SK-N-SH treated with all-trans-retinoic acid at 6 μM for 48 hours (cell line): Measurements from ENCODE around the gene YEATS4.

Source experiments
- ATAC-seq: fragments of 200-7000 bp; cut with Tn5 transposase; 3 replicates; pipeline ENCODE4 v1.9.1; 2020; ENCODE audit warnings: mild to moderate bottlenecking, moderate library complexity
- ARNTL ChIP-seq: fragments of 450-650 bp; formaldehyde crosslinking; IDR thresholded peaks from 2 replicates; pipeline ENCODE4 v1.5.0; 2020; ENCODE audit warnings: low read depth, mild to moderate bottlenecking, moderate library complexity, borderline replicate concordance
- BACH2 ChIP-seq: fragments of 250-450 bp; sonication (Bioruptor Pico); IDR thresholded peaks from 2 replicates; pipeline ENCODE4 v1.9.0; 2021; ENCODE audit warnings: mild to moderate bottlenecking, borderline replicate concordance
- CSDC2 ChIP-seq: fragments of 250-450 bp; sonication (Bioruptor Pico); IDR thresholded peaks from 2 replicates; pipeline ENCODE4 v1.5.0; 2020; ENCODE audit warnings: mild to moderate bottlenecking, moderate library complexity
- ESRRG ChIP-seq: fragments of 250-450 bp; sonication (Bioruptor Pico); IDR thresholded peaks from 2 replicates; pipeline ENCODE4 v1.6.1; 2021; ENCODE audit warnings: mild to moderate bottlenecking
- GLIS3 ChIP-seq: fragments of 250-450 bp; sonication (Bioruptor Pico); IDR thresholded peaks from 2 replicates; pipeline ENCODE4 v1.5.0; 2020; ENCODE audit warnings: mild to moderate bottlenecking, moderate library complexity
- ISL1 ChIP-seq: fragments of 250-450 bp; sonication (Bioruptor Pico); IDR thresholded peaks from 2 replicates; pipeline ENCODE4 v2.1.2; 2022; ENCODE audit warnings: mild to moderate bottlenecking, moderate library complexity
- PATZ1 ChIP-seq: fragments of 250-450 bp; sonication (Bioruptor Pico); IDR thresholded peaks from 2 replicates; pipeline ENCODE4 v1.8.0; 2020; ENCODE audit warnings: mild to moderate bottlenecking, moderate library complexity, borderline replicate concordance
- PPARA ChIP-seq: fragments of 250-450 bp; sonication (Bioruptor Pico); IDR thresholded peaks from 2 replicates; pipeline ENCODE4 v1.5.0; 2020; ENCODE audit warnings: mild to moderate bottlenecking, borderline replicate concordance
- RARB ChIP-seq: fragments of 250-450 bp; sonication (Bioruptor Pico); IDR thresholded peaks from 2 replicates; pipeline ENCODE4 v1.8.0; 2021; ENCODE audit warnings: mild to moderate bottlenecking, moderate library complexity
- SNAI2 ChIP-seq: fragments of 250-450 bp; sonication (Bioruptor Pico); IDR thresholded peaks from 2 replicates; pipeline ENCODE4 v1.5.0; 2020; ENCODE audit warnings: mild to moderate bottlenecking, moderate library complexity
- TCF4 ChIP-seq: fragments of 250-450 bp; sonication (Bioruptor Pico); IDR thresholded peaks from 2 replicates; pipeline ENCODE4 v1.8.0; 2021; ENCODE audit warnings: mild to moderate bottlenecking, moderate library complexity, borderline replicate concordance
- TOX ChIP-seq: fragments of 250-450 bp; sonication (Bioruptor Pico); IDR thresholded peaks from 2 replicates; pipeline ENCODE4 v1.8.0; 2021; ENCODE audit warnings: mild to moderate bottlenecking, moderate library complexity, borderline replicate concordance
- TSHZ2 ChIP-seq: fragments of 250-450 bp; sonication (Bioruptor Pico); IDR thresholded peaks from 2 replicates; pipeline ENCODE4 v1.5.0; 2020; ENCODE audit warnings: mild to moderate bottlenecking, moderate library complexity
- ZC3H10 ChIP-seq: fragments of 250-450 bp; sonication (Bioruptor Pico); IDR thresholded peaks from 2 replicates; pipeline ENCODE4 v1.5.1; 2021; ENCODE audit warnings: mild to moderate bottlenecking, moderate library complexity
- ZFP3 ChIP-seq: fragments of 250-450 bp; sonication (Bioruptor Pico); IDR thresholded peaks from 2 replicates; pipeline ENCODE4 v1.5.0; 2020; ENCODE audit warnings: mild to moderate bottlenecking, moderate library complexity
- ZFP30 ChIP-seq: fragments of 450-650 bp; formaldehyde crosslinking; IDR thresholded peaks from 2 replicates; pipeline ENCODE4 v1.5.0; 2022; ENCODE audit warnings: mild to moderate bottlenecking, moderate library complexity
- ZNF565 ChIP-seq: fragments of 450-650 bp; formaldehyde crosslinking; conservative IDR thresholded peaks from 2 replicates; pipeline ENCODE4 v1.5.0; 2020; ENCODE audit warnings: low read depth, mild to moderate bottlenecking, moderate library complexity
- ZNF8 ChIP-seq: fragments of 450-650 bp; formaldehyde crosslinking; IDR thresholded peaks from 2 replicates; pipeline ENCODE4 v1.5.0; 2020; ENCODE audit warnings: mild to moderate bottlenecking, moderate library complexity
- TF ChIP-seq, protein P1 (sequence below): fragments of 250-450 bp; sonication (Bioruptor Pico); IDR thresholded peaks from 2 replicates; pipeline ENCODE4 v1.5.1; 2020; ENCODE audit warnings: low read depth, mild to moderate bottlenecking, moderate library complexity
- TF ChIP-seq, protein P2 (sequence below): fragments of 250-450 bp; sonication (Bioruptor Pico); IDR thresholded peaks from 2 replicates; pipeline ENCODE4 v1.8.0; 2021; ENCODE audit warnings: low read depth, mild to moderate bottlenecking, moderate library complexity, borderline replicate concordance
- TF ChIP-seq, protein P3 (sequence below): fragments of 250-450 bp; sonication (Bioruptor Pico); IDR thresholded peaks from 2 replicates; pipeline ENCODE4 v1.5.1; 2021; ENCODE audit warnings: mild to moderate bottlenecking, moderate library complexity

Gene YEATS4

GRCh38 chr12:69425417-69425816, 65.9 kb downstream of the YEATS4 start:
- no peak for TF ChIP-seq SNAI2 (CRISPR knock-in tag)
- TF ChIP-seq TOX, result no peak
- no peak for TF ChIP-seq ZFP3 (CRISPR knock-in tag)
- TF ChIP-seq, protein P1, sequence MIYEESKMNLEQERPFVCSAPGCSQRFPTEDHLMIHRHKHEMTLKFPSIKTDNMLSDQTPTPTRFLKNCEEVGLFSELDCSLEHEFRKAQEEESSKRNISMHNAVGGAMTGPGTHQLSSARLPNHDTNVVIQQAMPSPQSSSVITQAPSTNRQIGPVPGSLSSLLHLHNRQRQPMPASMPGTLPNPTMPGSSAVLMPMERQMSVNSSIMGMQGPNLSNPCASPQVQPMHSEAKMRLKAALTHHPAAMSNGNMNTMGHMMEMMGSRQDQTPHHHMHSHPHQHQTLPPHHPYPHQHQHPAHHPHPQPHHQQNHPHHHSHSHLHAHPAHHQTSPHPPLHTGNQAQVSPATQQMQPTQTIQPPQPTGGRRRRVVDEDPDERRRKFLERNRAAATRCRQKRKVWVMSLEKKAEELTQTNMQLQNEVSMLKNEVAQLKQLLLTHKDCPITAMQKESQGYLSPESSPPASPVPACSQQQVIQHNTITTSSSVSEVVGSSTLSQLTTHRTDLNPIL (CRISPR knock-in tag), result no peak
- TF ChIP-seq, protein P2, sequence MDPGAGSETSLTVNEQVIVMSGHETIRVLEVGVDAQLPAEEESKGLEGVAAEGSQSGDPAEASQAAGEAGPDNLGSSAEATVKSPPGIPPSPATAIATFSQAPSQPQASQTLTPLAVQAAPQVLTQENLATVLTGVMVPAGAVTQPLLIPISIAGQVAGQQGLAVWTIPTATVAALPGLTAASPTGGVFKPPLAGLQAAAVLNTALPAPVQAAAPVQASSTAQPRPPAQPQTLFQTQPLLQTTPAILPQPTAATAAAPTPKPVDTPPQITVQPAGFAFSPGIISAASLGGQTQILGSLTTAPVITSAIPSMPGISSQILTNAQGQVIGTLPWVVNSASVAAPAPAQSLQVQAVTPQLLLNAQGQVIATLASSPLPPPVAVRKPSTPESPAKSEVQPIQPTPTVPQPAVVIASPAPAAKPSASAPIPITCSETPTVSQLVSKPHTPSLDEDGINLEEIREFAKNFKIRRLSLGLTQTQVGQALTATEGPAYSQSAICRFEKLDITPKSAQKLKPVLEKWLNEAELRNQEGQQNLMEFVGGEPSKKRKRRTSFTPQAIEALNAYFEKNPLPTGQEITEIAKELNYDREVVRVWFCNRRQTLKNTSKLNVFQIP (CRISPR knock-in tag), result no peak
- TF ChIP-seq ZFP30 (CRISPR knock-in tag), result no peak
- TF ChIP-seq RARB (CRISPR knock-in tag), result no peak
- TF ChIP-seq ZNF565 (CRISPR knock-in tag), result no peak
- TF ChIP-seq, protein P3, sequence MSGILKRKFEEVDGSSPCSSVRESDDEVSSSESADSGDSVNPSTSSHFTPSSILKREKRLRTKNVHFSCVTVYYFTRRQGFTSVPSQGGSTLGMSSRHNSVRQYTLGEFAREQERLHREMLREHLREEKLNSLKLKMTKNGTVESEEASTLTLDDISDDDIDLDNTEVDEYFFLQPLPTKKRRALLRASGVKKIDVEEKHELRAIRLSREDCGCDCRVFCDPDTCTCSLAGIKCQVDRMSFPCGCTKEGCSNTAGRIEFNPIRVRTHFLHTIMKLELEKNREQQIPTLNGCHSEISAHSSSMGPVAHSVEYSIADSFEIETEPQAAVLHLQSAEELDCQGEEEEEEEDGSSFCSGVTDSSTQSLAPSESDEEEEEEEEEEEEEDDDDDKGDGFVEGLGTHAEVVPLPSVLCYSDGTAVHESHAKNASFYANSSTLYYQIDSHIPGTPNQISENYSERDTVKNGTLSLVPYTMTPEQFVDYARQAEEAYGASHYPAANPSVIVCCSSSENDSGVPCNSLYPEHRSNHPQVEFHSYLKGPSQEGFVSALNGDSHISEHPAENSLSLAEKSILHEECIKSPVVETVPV (CRISPR knock-in tag), result no peak
- TF ChIP-seq ZC3H10 (CRISPR knock-in tag), result no peak
- no peak for TF ChIP-seq ISL1 (CRISPR knock-in tag)
- TF ChIP-seq ESRRG (CRISPR knock-in tag), result no peak
- TF ChIP-seq TSHZ2 (CRISPR knock-in tag), result no peak
- TF ChIP-seq GLIS3, result no peak
- no peak for TF ChIP-seq CSDC2 (CRISPR knock-in tag)
- TF ChIP-seq BACH2 (CRISPR knock-in tag), result no peak
- TF ChIP-seq ARNTL (CRISPR knock-in tag), result no peak
- TF ChIP-seq ZNF8 (CRISPR knock-in tag), result no peak
- no peak for TF ChIP-seq PPARA (CRISPR knock-in tag)
- ATAC-seq, result no peak

GRCh38 chr12:69428351-69429073, 69.0 kb downstream of the YEATS4 start:
- TF ChIP-seq ZFP3 (CRISPR knock-in tag) (no peak), PATZ1 (CRISPR knock-in tag) (no peak), TCF4 (CRISPR knock-in tag) (no peak), TSHZ2 (CRISPR knock-in tag) (no peak), RARB (CRISPR knock-in tag) (no peak), ZNF565 (CRISPR knock-in tag) (no peak), TOX (no peak)
- TF ChIP-seq, protein P1 (CRISPR knock-in tag), result no peak
- ATAC-seq, result no peak
